ENCODE data around the gene CAV2.
"Not testable (repeated sequence)": the region's sequence is repeated elsewhere in the genome, so short reads cannot be mapped to it uniquely, and the experiment has no call there.

The CAV2 gene

GRCh38 chr7:116483271-116483942 lies 16.1 kb upstream of the CAV2 start:
- DNase-seq (ENCODE audit: insufficient read length, low spot score) (no peak), FAIRE-seq (no peak)
- TF ChIP-seq, protein P1, sequence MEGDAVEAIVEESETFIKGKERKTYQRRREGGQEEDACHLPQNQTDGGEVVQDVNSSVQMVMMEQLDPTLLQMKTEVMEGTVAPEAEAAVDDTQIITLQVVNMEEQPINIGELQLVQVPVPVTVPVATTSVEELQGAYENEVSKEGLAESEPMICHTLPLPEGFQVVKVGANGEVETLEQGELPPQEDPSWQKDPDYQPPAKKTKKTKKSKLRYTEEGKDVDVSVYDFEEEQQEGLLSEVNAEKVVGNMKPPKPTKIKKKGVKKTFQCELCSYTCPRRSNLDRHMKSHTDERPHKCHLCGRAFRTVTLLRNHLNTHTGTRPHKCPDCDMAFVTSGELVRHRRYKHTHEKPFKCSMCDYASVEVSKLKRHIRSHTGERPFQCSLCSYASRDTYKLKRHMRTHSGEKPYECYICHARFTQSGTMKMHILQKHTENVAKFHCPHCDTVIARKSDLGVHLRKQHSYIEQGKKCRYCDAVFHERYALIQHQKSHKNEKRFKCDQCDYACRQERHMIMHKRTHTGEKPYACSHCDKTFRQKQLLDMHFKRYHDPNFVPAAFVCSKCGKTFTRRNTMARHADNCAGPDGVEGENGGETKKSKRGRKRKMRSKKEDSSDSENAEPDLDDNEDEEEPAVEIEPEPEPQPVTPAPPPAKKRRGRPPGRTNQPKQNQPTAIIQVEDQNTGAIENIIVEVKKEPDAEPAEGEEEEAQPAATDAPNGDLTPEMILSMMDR (IDR thresholded peaks at IDR 0.05; ENCODE audit: insufficient read depth, missing control alignments): no peak

GRCh38 chr7:116484389-116484788 lies 15.1 kb upstream of the CAV2 start:
- not testable (repeated sequence) for DNase-seq (ENCODE audit: insufficient read length, low spot score); FAIRE-seq

DNA sequence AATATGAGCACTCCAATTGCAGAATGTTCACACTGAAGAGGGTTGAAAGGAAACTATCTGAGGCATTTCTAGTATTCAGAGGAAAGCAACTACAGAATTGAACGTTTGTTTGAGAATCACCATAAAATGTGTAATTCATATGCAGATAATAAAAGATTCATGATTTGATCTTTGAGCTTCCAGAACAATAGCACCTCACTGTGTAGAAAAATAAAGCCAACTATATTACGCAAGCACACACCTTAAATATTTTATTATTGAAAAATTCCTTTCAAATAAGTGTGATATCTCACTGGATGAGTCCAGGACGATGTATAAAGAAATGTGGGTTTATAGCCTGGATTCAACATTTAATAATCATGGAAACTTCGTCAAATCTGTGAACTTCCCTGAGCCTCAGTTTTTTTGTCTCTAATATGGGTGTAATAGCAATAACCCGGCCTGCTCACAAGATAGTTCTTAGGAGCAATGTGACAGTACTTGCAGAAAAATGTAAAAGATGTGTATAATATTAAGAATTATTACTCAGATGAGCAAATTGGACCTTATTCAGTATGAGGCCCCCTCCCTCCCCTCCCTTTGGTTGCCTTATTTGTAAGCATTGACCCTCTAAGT lies 11.5 kb upstream of the CAV2 start:
- TF ChIP-seq, protein P1 (IDR thresholded peaks at IDR 0.05; ENCODE audit: insufficient read depth, missing control alignments): no peak
- FAIRE-seq: no peak
- no peak for DNase-seq (ENCODE audit: insufficient read length, low spot score)

DNA sequence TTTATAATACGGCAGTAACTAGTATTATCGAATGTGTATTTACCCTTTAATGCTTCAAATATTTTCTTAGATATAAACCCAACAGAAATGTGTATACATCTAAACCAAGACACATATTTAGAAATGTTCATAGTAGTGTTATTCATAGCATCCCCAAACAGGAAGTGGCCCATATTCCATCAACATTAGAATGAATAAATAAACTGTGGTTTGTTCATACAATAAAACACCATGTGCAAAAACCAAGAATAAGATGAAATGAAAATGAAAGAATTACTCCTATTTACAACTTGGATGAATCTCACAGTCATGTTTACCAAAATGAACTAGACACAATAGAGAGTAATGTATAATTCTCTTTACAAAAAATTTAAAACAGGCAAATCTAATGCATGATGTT lies 9.2 kb upstream of the CAV2 start:
- no peak for DNase-seq (ENCODE audit: insufficient read length, low spot score)
- TF ChIP-seq, protein P1 (IDR thresholded peaks at IDR 0.05; ENCODE audit: insufficient read depth, missing control alignments): no peak
- no peak for FAIRE-seq

- TF ChIP-seq, protein P1 (IDR thresholded peaks at IDR 0.05; ENCODE audit: insufficient read depth, missing control alignments): no peak
- DNase-seq (ENCODE audit: insufficient read length, low spot score) (no peak), FAIRE-seq (no peak)
Measured at GRCh38 chr7:116491887-116492653, 7.5 kb upstream of the CAV2 start.

DNA sequence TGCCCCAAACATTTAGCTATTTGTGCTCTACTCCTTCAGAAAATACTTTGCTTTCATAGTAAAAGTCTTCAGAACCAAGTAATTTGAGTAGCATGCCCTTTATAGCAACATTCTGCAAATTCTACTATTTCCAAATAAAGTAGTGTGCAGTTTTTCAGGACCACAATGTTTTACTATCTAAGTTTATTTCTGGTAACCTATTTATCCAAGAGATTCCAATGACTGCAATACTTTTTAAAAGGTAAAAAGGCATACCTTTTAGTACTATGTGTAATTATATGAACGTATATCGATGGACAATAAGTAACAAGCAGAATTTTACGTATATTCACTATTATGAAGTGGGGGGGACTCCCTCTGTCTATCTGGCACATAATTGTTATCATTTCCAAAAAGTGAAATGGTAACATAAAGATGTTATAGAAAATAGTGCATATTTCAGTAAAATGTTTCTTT lies 6.9 kb upstream of the CAV2 start:
- FAIRE-seq: no peak
- no peak for DNase-seq (ENCODE audit: insufficient read length, low spot score)
- TF ChIP-seq, protein P1 (IDR thresholded peaks at IDR 0.05; ENCODE audit: insufficient read depth, missing control alignments): no peak

GRCh38 chr7:116493449-116493848 lies 6.1 kb upstream of the CAV2 start:
- no peak for FAIRE-seq
- DNase-seq (ENCODE audit: insufficient read length, low spot score): no peak

More at GRCh38 chr7:116493449-116493848, 6.1 kb upstream of the CAV2 start:
- TF ChIP-seq, protein P1 (IDR thresholded peaks at IDR 0.05; ENCODE audit: insufficient read depth, missing control alignments): no peak

Data from D721Med (cell line).